Sigmoid colon (tissue), 4 donors: ENCODE data around the gene XAB2.

Experiments used
- CTCF ChIP-seq, 4 experiments: fragments of 450-650 bp in 3 of 4; fragments of 200-600 bp in 1 of 4; IDR thresholded peaks; one replicate each; pipeline ENCODE4 v1.5.1; 2016 to 2019; ENCODE audit warnings: antibody characterized with exemption in 4 of 4, mild to moderate bottlenecking in 3 of 4, moderate library complexity in 2 of 4
- EP300 ChIP-seq, 4 donors: sonication (generic); formaldehyde crosslinking; IDR thresholded peaks; one replicate each; pipeline ENCODE4 v1.6.1; 2017; ENCODE audit warnings: antibody characterized with exemption in 4 of 4
- POLR2A ChIP-seq, 2 donors: fragments of 450-650 bp; IDR thresholded peaks; one replicate each; pipeline ENCODE4 v1.6.1; 2016; ENCODE audit warnings: antibody characterized with exemption in 2 of 2, mild to moderate bottlenecking in 2 of 2, moderate library complexity in 2 of 2

GRCh38 chr19:7612282-7613274 is 16.8 kb downstream of the XAB2 start:
- TF ChIP-seq CTCF (IDR thresholded peaks at IDR 0.05) (no peak), EP300 (IDR thresholded peaks at IDR 0.05) (no peak), POLR2A (IDR thresholded peaks at IDR 0.05) (no peak)
